HFF-Myc (cell line): ENCODE measurements around the gene SERPIND1.

ENCODE experiments used
- DNase-seq: peaks from one replicate; pipeline ENCODE4 v3.0.0-alpha.2; 2011; ENCODE audit warnings: low read depth; ENCODE audit errors: extremely low read depth
- H3K4me3 ChIP-seq: replicated peaks from 2 replicates; pipeline ENCODE4 v1.5.1; 2011; ENCODE audit warnings: low read depth, mild to moderate bottlenecking, control low read depth, low read length
- TF ChIP-seq, protein P1 (sequence below): IDR thresholded peaks from 2 replicates; pipeline ENCODE4 v1.5.1; 2012; ENCODE audit warnings: mild to moderate bottlenecking, low read depth, low read length, control low read depth; ENCODE audit errors: missing control alignments

Gene SERPIND1

DNA sequence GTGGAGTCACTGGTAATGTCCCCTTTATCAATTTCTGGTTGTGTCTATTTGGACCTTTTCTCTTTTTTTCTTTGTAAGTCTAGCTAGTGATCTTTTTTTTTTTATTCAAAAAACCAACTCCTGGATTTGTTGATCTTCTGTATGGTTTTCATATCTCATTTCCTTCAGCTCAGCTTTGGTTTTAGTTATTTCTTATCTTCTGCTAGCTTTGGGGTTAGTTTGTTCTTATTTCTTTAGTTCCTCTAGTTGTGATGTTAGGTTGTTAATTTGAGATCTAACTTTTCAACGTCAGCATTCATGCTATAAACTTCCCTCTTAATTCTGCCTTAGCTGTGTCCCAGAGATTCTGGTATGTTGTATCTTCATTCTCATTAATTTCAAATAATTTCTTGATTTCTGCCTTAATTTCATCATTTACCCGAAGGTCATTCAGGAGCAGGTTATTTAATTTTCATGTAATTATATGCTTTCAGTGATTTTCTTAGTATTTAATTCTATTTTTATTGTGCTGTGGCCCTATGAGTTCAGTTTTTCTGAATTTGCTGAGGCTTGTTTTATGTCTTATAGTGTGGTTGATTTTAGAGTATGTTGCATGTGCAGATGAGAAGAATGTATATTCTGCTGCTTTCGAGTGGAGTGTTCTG, 55.7 kb downstream of the SERPIND1 start:
- H3K4me3 ChIP-seq = no peak overlapping the region
- TF ChIP-seq, protein P1, sequence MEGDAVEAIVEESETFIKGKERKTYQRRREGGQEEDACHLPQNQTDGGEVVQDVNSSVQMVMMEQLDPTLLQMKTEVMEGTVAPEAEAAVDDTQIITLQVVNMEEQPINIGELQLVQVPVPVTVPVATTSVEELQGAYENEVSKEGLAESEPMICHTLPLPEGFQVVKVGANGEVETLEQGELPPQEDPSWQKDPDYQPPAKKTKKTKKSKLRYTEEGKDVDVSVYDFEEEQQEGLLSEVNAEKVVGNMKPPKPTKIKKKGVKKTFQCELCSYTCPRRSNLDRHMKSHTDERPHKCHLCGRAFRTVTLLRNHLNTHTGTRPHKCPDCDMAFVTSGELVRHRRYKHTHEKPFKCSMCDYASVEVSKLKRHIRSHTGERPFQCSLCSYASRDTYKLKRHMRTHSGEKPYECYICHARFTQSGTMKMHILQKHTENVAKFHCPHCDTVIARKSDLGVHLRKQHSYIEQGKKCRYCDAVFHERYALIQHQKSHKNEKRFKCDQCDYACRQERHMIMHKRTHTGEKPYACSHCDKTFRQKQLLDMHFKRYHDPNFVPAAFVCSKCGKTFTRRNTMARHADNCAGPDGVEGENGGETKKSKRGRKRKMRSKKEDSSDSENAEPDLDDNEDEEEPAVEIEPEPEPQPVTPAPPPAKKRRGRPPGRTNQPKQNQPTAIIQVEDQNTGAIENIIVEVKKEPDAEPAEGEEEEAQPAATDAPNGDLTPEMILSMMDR = no peak
- DNase-seq = no peak

DNA sequence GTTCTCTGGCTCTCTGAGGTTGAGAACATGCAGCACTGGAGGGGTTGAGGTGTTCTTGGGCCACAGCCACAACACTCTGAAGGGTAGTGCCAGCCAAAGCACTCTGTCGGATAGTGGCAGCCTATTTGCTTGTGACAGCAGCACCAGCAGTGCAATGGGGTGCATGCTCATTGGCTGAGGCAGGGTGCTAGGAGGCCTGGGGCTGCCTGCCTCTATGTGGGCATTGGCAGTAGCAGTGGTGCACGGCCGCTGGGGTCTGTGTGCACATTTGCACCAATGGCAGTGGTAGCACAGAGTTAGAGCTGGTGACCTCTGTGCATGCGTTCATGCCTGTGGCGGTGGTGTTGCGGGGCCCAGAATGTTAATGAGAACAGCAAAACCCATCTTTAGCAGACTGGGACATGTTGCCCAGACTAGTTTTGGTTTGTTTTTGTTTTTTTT, 59.3 kb downstream of the SERPIND1 start:
- H3K4me3 ChIP-seq = no peak overlapping the region
- no peak for DNase-seq
- TF ChIP-seq, protein P1 = no peak

- TF ChIP-seq, protein P1 = no peak
- no peak for DNase-seq
- H3K4me3 ChIP-seq = no peak overlapping the region
These were observed 60.3 kb downstream of the SERPIND1 start for GRCh38 chr22:20834206-20834605.

DNA sequence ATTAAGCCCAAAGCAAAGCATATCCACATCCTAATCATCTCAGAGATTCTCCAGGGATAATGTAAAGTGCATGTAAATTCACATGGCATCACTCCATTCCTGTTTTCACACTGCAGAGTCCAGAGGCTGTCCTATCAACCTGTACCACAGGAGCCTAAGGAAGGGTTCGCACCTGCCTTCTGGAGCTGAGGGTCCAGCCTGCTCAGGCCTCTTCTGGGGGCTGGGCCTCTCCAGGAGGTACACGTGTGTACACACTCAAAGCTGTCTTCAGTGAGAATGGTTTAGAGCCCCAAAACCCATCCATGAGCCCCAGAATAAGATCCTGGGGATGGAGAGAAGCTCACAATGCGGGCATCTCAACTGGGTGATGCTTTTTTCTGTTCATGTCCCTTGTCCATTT, 60.8 kb downstream of the SERPIND1 start:
- no peak for DNase-seq
- no peak overlapping the region for H3K4me3 ChIP-seq
- TF ChIP-seq, protein P1 = no peak
